Upper lobe of left lung (tissue), 6 donors: ENCODE data around the gene DTNB. TPM values are rescaled to one million over a fixed set of nuclear protein-coding genes. Genes with fewer than 3 reads are reported as not detected.

Experiments
- ATAC-seq, 2 donors: fragments of 200-7000 bp; cut with Tn5 transposase; one replicate each; pipeline ENCODE4 v1.9.1; 2022; ENCODE audit warnings: mild to moderate bottlenecking in 2 of 2, moderate library complexity in 2 of 2; ENCODE audit not compliant: low FRiP score in 2 of 2
- DNase-seq, 2 donors: peaks; one replicate each; pipeline ENCODE4 v3.0.0-alpha.2; 2019 to 2020
- H3K27ac ChIP-seq, 4 donors: fragments of 200-600 bp; sonication (generic); one replicate each; pipeline ENCODE4 v1.5.1; 2016 to 2019
- H3K27me3 ChIP-seq, 4 donors: fragments of 200-600 bp; sonication (generic); one replicate each; pipeline ENCODE4 v1.5.1; 2017 to 2019
- H3K36me3 ChIP-seq, 4 donors: fragments of 200-600 bp; sonication (generic); one replicate each; pipeline ENCODE4 v1.5.1; 2016 to 2019
- H3K4me1 ChIP-seq, 4 donors: fragments of 200-600 bp; sonication (generic); one replicate each; pipeline ENCODE4 v1.5.1; 2018 to 2019
- H3K4me3 ChIP-seq, 4 donors: fragments of 200-600 bp; sonication (generic); one replicate each; pipeline ENCODE4 v1.5.1; 2017 to 2019; ENCODE audit warnings: mild to moderate bottlenecking in 2 of 4, moderate library complexity in 1 of 4
- H3K9me3 ChIP-seq, 4 donors: fragments of 200-600 bp; sonication (generic); one replicate each; pipeline ENCODE4 v1.5.1; 2018 to 2019
- EP300 ChIP-seq, 4 donors: sonication (generic); formaldehyde crosslinking; IDR thresholded peaks; one replicate each; pipeline ENCODE4 v1.5.1; 2017; ENCODE audit warnings: antibody characterized with exemption in 4 of 4, control low read depth in 2 of 4
- POLR2A ChIP-seq, 4 donors: fragments of 450-650 bp; IDR thresholded peaks; one replicate each; pipeline ENCODE4 v1.5.1; 2016 to 2017; ENCODE audit warnings: antibody characterized with exemption in 4 of 4, mild to moderate bottlenecking in 2 of 4
- POLR2AphosphoS5 ChIP-seq, 2 donors: sonication (generic); formaldehyde crosslinking; IDR thresholded peaks; one replicate each; pipeline ENCODE4 v1.5.1; 2017; ENCODE audit warnings: antibody characterized with exemption in 2 of 2
- WGBS, 2 donors: methylation state at CpG; one replicate each; pipeline ENCODE4 v1.1.5; 2017 to 2018; 5-methylcytosine and 5-hydroxymethylcytosine counted together
- total RNA-seq, 6 donors: library from RNA; depleted of rRNA in 4 of 6; stranded (reverse); fragments of >200 nt in 4 of 6; gene quantifications; one replicate each; pipeline versions ENCODE4 v1.1.0 to v1.2.1, GENCODE V29; 2016 to 2021
- TF ChIP-seq, protein P1 (sequence below), 6 experiments: fragments of 450-650 bp in 4 of 6; fragments of 200-600 bp in 2 of 6; sonication (generic) in 2 of 6; IDR thresholded peaks; one replicate each; pipeline ENCODE4 v1.5.1; 2016 to 2019; ENCODE audit warnings: antibody characterized with exemption in 6 of 6
- donor health status: DM: no; HTN: no; CAD: no; lungs with moderate emphysema.
- donor health status: DM: no; HTN: yes; CAD: no; lungs with severe emphysema.

Gene DTNB
- total RNA-seq, 6 donors from 2014 or later = 19.3 to 59.7 (median 25.6) TPM

DNA sequence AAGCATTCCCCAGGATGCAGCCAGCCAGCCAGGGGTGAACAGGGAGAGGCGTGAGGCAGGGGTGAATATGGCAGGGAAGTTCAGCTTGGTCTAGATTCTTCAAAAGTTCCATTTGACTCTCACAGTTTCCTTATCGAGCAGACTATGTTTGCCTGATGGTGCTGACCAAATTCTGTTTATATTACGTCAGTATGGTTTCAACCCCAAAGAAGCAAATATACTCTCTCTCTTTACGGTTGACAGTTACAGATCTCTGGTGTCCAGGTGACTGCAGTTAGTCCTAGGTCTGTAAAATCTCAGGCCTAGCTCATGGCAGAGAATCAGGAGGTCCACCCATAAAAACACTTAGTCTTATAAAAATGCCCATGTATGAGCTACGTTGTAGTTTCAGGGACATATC is 293.4 kb downstream of the DTNB start:
- H3K27me3 ChIP-seq = no peaks in the 10 kb centered on the region
- DNase-seq = no peak
- no peak overlapping the region for H3K4me3 ChIP-seq
- H3K4me1 ChIP-seq = peaks cover 14 to 19% (median 15%) of the 10 kb centered on the region in 4 donors
- H3K27ac ChIP-seq = no peak overlapping the region
- no peak for ATAC-seq
- WGBS, 2 donors = 94% methylated on average over 5 of the region's 5 CpGs
- no peak for TF ChIP-seq POLR2A (IDR thresholded peaks at IDR 0.05)
- no peak for TF ChIP-seq POLR2AphosphoS5 (IDR thresholded peaks at IDR 0.05)
- no peak for TF ChIP-seq EP300 (IDR thresholded peaks at IDR 0.05)
- TF ChIP-seq, protein P1, sequence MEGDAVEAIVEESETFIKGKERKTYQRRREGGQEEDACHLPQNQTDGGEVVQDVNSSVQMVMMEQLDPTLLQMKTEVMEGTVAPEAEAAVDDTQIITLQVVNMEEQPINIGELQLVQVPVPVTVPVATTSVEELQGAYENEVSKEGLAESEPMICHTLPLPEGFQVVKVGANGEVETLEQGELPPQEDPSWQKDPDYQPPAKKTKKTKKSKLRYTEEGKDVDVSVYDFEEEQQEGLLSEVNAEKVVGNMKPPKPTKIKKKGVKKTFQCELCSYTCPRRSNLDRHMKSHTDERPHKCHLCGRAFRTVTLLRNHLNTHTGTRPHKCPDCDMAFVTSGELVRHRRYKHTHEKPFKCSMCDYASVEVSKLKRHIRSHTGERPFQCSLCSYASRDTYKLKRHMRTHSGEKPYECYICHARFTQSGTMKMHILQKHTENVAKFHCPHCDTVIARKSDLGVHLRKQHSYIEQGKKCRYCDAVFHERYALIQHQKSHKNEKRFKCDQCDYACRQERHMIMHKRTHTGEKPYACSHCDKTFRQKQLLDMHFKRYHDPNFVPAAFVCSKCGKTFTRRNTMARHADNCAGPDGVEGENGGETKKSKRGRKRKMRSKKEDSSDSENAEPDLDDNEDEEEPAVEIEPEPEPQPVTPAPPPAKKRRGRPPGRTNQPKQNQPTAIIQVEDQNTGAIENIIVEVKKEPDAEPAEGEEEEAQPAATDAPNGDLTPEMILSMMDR (IDR thresholded peaks at IDR 0.05) = no peak
- H3K9me3 ChIP-seq = no peaks in the 10 kb centered on the region
- H3K36me3 ChIP-seq = no peaks in the 10 kb centered on the region

DNA sequence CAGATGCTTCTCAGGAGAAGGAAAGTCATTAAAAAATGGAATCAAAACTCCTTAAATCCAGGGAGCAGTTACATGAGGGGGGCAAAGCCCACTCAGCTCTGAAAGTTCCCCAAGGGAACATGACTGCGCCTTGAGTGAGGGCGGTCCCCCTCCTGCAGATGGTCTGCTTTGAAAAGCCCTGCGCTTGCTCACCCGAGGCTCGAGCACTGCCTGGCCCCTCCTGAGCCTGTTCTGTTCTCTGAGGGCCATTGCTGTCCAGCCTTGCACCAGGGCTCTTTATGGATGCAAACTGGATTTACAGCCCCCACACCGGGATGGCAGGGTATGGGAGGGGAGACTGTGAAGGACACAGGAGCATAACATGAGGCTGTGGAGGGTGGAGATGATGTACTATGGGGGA is 293.8 kb downstream of the DTNB start:
- Histone ChIP-seq H3K4me3 (no peak overlapping the region), H3K36me3 (no peaks in the 10 kb centered on the region), H3K27ac (no peak overlapping the region), H3K4me1 (peaks cover 14 to 19% (median 15%) of the 10 kb centered on the region in 4 donors), H3K9me3 (no peaks in the 10 kb centered on the region), H3K27me3 (no peaks in the 10 kb centered on the region)
- WGBS, 2 donors = 85 to 97% methylated on average over 4 to 6 of the region's 6 CpGs
- DNase-seq (no peak), ATAC-seq (no peak)
- TF ChIP-seq POLR2AphosphoS5 (IDR thresholded peaks at IDR 0.05) = no peak
- TF ChIP-seq EP300 (IDR thresholded peaks at IDR 0.05) = no peak
- no peak for TF ChIP-seq POLR2A (IDR thresholded peaks at IDR 0.05)
- TF ChIP-seq, protein P1 (IDR thresholded peaks at IDR 0.05) = no peak

DNA sequence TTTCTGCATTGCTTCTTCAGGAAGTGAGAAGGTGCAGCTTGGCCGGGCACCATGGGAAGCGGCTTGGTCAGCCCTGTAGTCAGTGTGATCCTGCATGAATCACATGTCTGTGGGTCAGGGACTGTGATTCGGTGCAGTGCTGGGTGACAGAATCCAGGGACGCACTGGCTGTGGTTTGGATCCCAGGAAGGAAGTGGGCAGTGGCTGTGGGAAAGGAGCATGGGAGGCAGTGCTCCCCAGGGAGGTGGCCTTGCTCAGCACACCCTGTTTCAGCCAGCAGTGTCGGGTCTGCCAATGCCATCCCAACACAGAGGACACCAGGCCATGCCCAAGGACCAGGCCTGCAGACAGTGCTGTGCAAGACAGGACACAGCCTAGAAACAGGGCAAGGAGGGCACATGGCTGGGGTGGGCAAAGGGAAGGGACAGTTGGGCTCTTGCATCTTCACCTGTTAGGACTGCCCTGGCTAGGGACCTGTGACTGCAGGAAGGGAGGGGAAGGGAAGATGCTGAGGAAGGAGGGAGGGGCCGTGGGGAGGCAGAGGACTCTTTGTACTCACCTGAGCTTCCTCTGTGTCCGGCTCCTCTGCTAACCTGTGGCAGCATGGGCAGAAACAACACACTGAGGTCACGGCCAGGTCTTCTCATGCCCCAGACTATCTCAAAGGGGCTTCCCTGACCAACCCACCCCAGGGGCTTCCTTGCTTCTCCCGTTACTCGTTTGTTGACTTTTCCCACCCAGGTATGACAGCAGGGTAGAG is 294.5 kb downstream of the DTNB start:
- WGBS, 2 donors = 81 to 84% methylated on average over 10 of the region's 10 CpGs
- Histone ChIP-seq H3K27me3 (no peaks in the 10 kb centered on the region), H3K27ac (no peak overlapping the region), H3K4me1 (peaks cover 14 to 19% (median 15%) of the 10 kb centered on the region in 4 donors), H3K9me3 (no peaks in the 10 kb centered on the region), H3K36me3 (no peaks in the 10 kb centered on the region), H3K4me3 (no peak overlapping the region)
- no peak for DNase-seq
- no peak for ATAC-seq
- TF ChIP-seq EP300 (IDR thresholded peaks at IDR 0.05) = no peak
- TF ChIP-seq, protein P1 (IDR thresholded peaks at IDR 0.05) = no peak
- TF ChIP-seq POLR2AphosphoS5 (IDR thresholded peaks at IDR 0.05) = no peak
- no peak for TF ChIP-seq POLR2A (IDR thresholded peaks at IDR 0.05)

DNA sequence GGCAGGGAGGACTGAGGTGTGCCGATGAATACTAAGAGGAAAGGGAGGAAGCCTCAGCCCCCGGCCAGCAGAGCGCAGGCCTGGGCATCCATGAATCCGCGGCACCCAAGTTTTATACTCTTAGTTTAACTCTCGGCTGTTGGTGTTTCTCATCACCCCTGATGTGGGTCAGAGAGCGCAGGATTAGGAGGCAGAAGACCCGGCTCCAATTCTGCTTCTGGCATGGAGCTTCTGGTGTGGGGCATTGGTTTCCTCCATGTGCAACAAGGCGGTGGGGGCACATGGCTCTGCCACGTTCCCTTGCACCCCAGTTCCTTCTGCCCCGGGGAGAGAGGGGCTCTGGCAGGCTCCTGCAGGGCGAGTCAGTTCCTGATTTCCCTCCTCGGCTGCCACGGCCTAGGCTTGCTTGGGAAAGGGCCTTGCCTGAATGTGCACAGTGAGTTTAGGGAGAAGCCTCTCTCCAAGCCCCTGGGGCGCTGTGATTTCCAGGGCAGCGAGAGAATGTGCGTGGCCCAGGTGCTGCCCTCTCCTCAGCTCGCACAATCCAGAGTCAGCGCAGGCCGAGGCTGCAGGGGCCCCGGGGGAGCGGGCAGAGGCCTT is 295.5 kb downstream of the DTNB start:
- ATAC-seq (no peak), DNase-seq (peak in 1 of 2 donors; percentile 68)
- Histone ChIP-seq H3K4me1 (peaks cover 15 to 19% (median 17%) of the 10 kb centered on the region in 4 donors), H3K9me3 (no peaks in the 10 kb centered on the region), H3K4me3 (no peak overlapping the region), H3K36me3 (no peaks in the 10 kb centered on the region), H3K27ac (no peak overlapping the region), H3K27me3 (no peaks in the 10 kb centered on the region)
- WGBS, 2 donors = 91 to 92% methylated on average over 12 to 20 of the region's 22 CpGs
- TF ChIP-seq, protein P1 (IDR thresholded peaks at IDR 0.05) = no peak
- TF ChIP-seq EP300 (IDR thresholded peaks at IDR 0.05) (no peak), POLR2AphosphoS5 (IDR thresholded peaks at IDR 0.05) (no peak), POLR2A (IDR thresholded peaks at IDR 0.05) (no peak)
